IMR-90 (cell line): ENCODE measurements around the gene RUNX1.

ENCODE experiments used
- CTCF ChIP-seq: conservative IDR thresholded peaks from 2 replicates; pipeline ENCODE4 v1.5.1; 2012; ENCODE audit warnings: mild to moderate bottlenecking, low read depth, low read length, improper control_type of control experiment
- POLR2A ChIP-seq: IDR thresholded peaks from 2 replicates; pipeline ENCODE4 v1.6.1; 2012; ENCODE audit warnings: mild to moderate bottlenecking, low read depth, low read length
- RFX5 ChIP-seq: IDR thresholded peaks from 2 replicates; pipeline ENCODE4 v1.8.0; 2012; ENCODE audit warnings: low read depth, mild to moderate bottlenecking, low read length, moderate library complexity
- SMC3 ChIP-seq: fragments of 150-350 bp; IDR thresholded peaks from 2 replicates; pipeline ENCODE4 v1.6.1; 2016; ENCODE audit warnings: low read depth, mild to moderate bottlenecking, antibody characterized with exemption, low read length, moderate library complexity

- TF ChIP-seq RFX5 (no peak), SMC3 (no peak), POLR2A (no peak), CTCF (no peak)
Measured at GRCh38 chr21:34995979-34996303, 53.2 kb downstream of the RUNX1 start.
